HUES48 (cell line): ENCODE results near the gene ATRNL1.

ENCODE experiments used
- H3K27ac ChIP-seq: one replicate; pipeline ENCODE4 v1.7.0; 2013; ENCODE audit warnings: low read depth, low read length, inconsistent platforms
- H3K27me3 ChIP-seq: 2 replicates; pipeline ENCODE4 v1.6.1; 2013; ENCODE audit warnings: mild to moderate bottlenecking, low read length; ENCODE audit not compliant: control insufficient read depth, insufficient read depth
- H3K36me3 ChIP-seq: 2 replicates; pipeline ENCODE4 v1.6.1; 2013; ENCODE audit warnings: low read length; ENCODE audit not compliant: control insufficient read depth, insufficient read depth
- H3K4me1 ChIP-seq: 2 replicates; pipeline ENCODE4 v1.6.1; 2013; ENCODE audit warnings: mild to moderate bottlenecking, low read length; ENCODE audit not compliant: control insufficient read depth, insufficient read depth
- H3K4me3 ChIP-seq: 2 replicates; pipeline ENCODE4 v1.5.1; 2013; ENCODE audit warnings: mild to moderate bottlenecking, low read depth, low read length
- H3K9ac ChIP-seq: 2 replicates; pipeline ENCODE4 v1.6.1; 2013; ENCODE audit warnings: mild to moderate bottlenecking, low read depth, low read length, moderate library complexity
- H3K9me3 ChIP-seq: 2 replicates; pipeline ENCODE4 v1.6.1; 2013; ENCODE audit warnings: low read length; ENCODE audit not compliant: control insufficient read depth, insufficient read depth

The ATRNL1 gene

GRCh38 chr10:115606741-115607140, 513.6 kb downstream of the ATRNL1 start:
- Histone ChIP-seq H3K4me3 (no peak overlapping the region), H3K9ac (no peak overlapping the region), H3K27ac (no peak overlapping the region), H3K27me3 (no peaks in the 10 kb centered on the region), H3K9me3 (no peaks in the 10 kb centered on the region), H3K36me3 (no peaks in the 10 kb centered on the region), H3K4me1 (no peaks in the 10 kb centered on the region)

DNA sequence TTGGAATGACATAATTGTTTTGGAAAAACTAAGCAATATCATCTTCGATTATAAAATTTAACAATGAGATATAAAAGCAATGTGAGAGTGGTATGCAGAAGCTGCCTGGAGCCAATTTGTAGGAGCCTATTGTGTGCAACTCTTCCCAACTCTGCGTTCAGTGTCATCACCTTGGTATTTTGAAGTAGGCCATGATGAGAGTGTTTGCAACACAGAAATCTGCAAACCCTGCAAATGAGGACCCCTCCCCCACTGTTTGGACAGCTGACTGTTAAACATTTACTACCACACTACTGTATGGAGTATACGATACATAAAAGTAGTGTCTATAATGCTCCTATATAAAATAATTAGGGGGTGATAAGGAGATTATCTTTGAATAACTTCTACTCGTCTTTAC, 531.3 kb downstream of the ATRNL1 start:
- Histone ChIP-seq H3K27ac (no peak overlapping the region), H3K9me3 (no peaks in the 10 kb centered on the region), H3K4me3 (no peak overlapping the region), H3K4me1 (0 out of 2 replicates have a peak, but pooled peaks cover 3% of the 10 kb centered on the region), H3K9ac (no peak overlapping the region), H3K36me3 (no peaks in the 10 kb centered on the region), H3K27me3 (no peaks in the 10 kb centered on the region)

- H3K27me3 ChIP-seq, result no peaks in the 10 kb centered on the region
- no peak overlapping the region for H3K4me3 ChIP-seq
- no peaks in the 10 kb centered on the region for H3K36me3 ChIP-seq
- H3K9ac ChIP-seq, result no peak overlapping the region
- H3K9me3 ChIP-seq, result no peaks in the 10 kb centered on the region
- H3K4me1 ChIP-seq, result 0 out of 2 replicates have a peak, but pooled peaks cover 3% of the 10 kb centered on the region
- no peak overlapping the region for H3K27ac ChIP-seq
Measured at GRCh38 chr10:115628616-115629015, 535.5 kb downstream of the ATRNL1 start.

GRCh38 chr10:115638246-115638645, 545.1 kb downstream of the ATRNL1 start:
- Histone ChIP-seq H3K9me3 (no peaks in the 10 kb centered on the region), H3K27ac (no peak overlapping the region), H3K27me3 (no peaks in the 10 kb centered on the region), H3K9ac (no peak overlapping the region), H3K36me3 (no peaks in the 10 kb centered on the region), H3K4me3 (no peak overlapping the region), H3K4me1 (no peaks in the 10 kb centered on the region)

GRCh38 chr10:115649217-115649616, 556.1 kb downstream of the ATRNL1 start:
- Histone ChIP-seq H3K4me1 (peaks cover 7% of the 10 kb centered on the region), H3K9me3 (no peaks in the 10 kb centered on the region)

DNA sequence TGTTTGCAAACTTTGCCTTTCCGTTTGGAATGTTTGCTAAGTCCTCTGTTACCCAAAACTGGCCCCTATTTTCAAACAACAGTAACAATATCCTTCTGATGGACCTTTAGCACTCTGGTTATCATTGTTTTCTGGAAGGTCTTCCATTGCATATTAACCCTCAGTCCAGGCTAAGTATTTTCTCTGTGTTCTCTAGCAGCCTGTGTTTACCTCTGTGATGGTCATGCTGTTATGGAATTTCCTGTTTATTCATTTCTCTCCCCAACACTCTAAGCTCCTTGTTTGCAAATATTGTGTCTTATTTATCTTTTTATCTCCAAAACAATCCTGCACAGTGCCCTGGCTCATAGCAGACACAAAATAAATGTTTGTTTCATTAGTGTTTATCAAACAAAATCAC, 560.3 kb downstream of the ATRNL1 start:
- Histone ChIP-seq H3K36me3 (no peaks in the 10 kb centered on the region), H3K4me3 (no peak overlapping the region), H3K9ac (no peak overlapping the region), H3K4me1 (peaks cover 7% of the 10 kb centered on the region), H3K27me3 (no peaks in the 10 kb centered on the region), H3K9me3 (no peaks in the 10 kb centered on the region), H3K27ac (peak overlapping the region; percentile 32)

More at GRCh38 chr10:115649217-115649616, 556.1 kb downstream of the ATRNL1 start:
- H3K4me3 ChIP-seq, result no peak overlapping the region
- H3K27me3 ChIP-seq, result no peaks in the 10 kb centered on the region
- H3K9ac ChIP-seq, result no peak overlapping the region
- H3K27ac ChIP-seq, result no peak overlapping the region
- H3K36me3 ChIP-seq, result no peaks in the 10 kb centered on the region

GRCh38 chr10:115654961-115655360, 561.8 kb downstream of the ATRNL1 start:
- H3K9me3 ChIP-seq, result no peaks in the 10 kb centered on the region
- H3K4me1 ChIP-seq, result peaks cover 7% of the 10 kb centered on the region
- no peaks in the 10 kb centered on the region for H3K36me3 ChIP-seq
- no peak overlapping the region for H3K9ac ChIP-seq
- H3K27ac ChIP-seq, result no peak overlapping the region
- H3K27me3 ChIP-seq, result no peaks in the 10 kb centered on the region
- H3K4me3 ChIP-seq, result no peak overlapping the region

- peaks cover 7% of the 10 kb centered on the region for H3K4me1 ChIP-seq
- no peaks in the 10 kb centered on the region for H3K27me3 ChIP-seq
- no peaks in the 10 kb centered on the region for H3K36me3 ChIP-seq
- no peak overlapping the region for H3K9ac ChIP-seq
- no peak overlapping the region for H3K27ac ChIP-seq
- no peaks in the 10 kb centered on the region for H3K9me3 ChIP-seq
- no peak overlapping the region for H3K4me3 ChIP-seq
Measured at GRCh38 chr10:115657161-115657860, 564.1 kb downstream of the ATRNL1 start.

GRCh38 chr10:115659616-115660015, 566.5 kb downstream of the ATRNL1 start:
- no peak overlapping the region for H3K27ac ChIP-seq
- H3K27me3 ChIP-seq, result no peaks in the 10 kb centered on the region
- no peaks in the 10 kb centered on the region for H3K36me3 ChIP-seq
- no peaks in the 10 kb centered on the region for H3K4me1 ChIP-seq
- no peak overlapping the region for H3K9ac ChIP-seq
- H3K4me3 ChIP-seq, result no peak overlapping the region
- no peaks in the 10 kb centered on the region for H3K9me3 ChIP-seq

DNA sequence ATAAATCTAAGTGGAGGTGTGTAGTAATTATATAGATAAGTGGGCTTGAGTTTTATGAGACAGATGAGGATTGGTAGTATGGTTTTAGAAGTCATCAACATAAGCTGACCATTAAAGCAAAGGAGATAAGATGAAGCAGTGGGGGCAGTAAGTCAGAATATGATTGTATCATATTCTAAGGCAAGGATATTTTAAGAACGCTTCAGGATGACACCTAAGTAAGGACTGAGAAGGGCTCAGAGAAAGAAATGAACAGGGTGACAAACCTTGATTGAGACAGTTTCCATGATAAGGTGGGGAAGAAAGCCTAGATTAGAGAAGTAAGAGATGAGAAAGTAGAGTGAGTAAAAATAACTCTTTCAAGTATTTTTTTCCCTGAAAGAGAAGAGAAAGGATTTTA, 567.2 kb downstream of the ATRNL1 start:
- Histone ChIP-seq H3K27me3 (no peaks in the 10 kb centered on the region), H3K27ac (no peak overlapping the region), H3K4me3 (no peak overlapping the region), H3K36me3 (no peaks in the 10 kb centered on the region), H3K9me3 (no peaks in the 10 kb centered on the region), H3K9ac (no peak overlapping the region), H3K4me1 (no peaks in the 10 kb centered on the region)

DNA sequence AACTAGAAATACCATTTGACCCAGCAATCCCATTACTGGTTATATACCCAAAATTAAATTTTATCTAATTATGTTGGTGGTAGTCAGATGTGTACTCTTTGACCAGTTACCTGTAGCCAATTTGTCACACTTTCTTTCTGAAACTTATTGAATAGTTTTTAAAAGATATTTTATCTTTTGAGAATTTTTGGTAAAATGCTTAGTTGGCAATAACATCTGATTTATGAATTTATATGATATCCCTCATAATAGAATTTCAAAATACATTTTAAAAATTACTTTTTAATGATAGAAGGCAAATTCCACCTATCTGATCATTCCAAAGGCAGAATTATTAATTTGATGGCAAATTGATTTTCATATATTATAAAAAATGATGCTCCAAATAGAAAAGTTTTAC, 569.3 kb downstream of the ATRNL1 start:
- no peaks in the 10 kb centered on the region for H3K4me1 ChIP-seq
- no peaks in the 10 kb centered on the region for H3K36me3 ChIP-seq
- H3K27ac ChIP-seq, result no peak overlapping the region
- no peak overlapping the region for H3K9ac ChIP-seq
- H3K27me3 ChIP-seq, result no peaks in the 10 kb centered on the region
- H3K4me3 ChIP-seq, result no peak overlapping the region
- H3K9me3 ChIP-seq, result no peaks in the 10 kb centered on the region
